NCI-H82 (cell line): Measurements from ENCODE around the gene MBNL3.
"Not testable (repeated sequence)": the region's sequence is repeated elsewhere in the genome, so short reads cannot be mapped to it uniquely, and the experiment has no call there.

Source experiments
- DNase-seq: peaks from one replicate; lab custom pipeline; 2025; lab: John Stamatoyannopoulos, UW

Gene MBNL3

DNA sequence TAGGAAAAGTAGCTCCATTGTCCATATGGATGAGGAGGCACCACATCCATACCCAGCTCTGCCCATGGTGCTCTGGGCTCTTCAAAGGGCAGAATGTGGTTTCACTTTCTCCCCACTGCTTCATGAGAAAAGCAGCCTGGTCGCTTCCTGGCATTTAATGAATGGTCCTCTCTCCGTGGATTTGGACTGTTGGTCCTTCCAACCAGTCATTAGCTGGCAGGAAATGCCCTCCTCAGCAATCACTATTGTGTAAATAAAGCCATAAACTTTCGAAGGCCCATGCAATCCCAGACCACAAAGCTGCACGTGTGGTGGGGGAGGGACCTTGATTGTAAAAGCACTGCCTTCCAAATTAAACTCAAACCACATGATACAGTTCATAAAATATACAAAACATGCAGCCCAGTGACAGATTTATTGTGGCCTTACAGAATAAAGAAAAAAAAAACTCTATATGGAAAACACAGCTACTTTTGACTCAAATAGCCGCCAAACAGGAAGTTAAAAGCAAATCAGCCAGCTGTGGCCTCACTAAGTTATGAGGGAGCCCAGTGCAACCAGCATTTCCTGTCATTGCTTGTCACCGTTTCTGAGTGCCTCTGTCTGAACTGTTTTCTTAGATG, 8.1 kb downstream of the MBNL3 start:
- DNase-seq: no peak

GRCh38 chrX:132474544-132475248, 14.1 kb downstream of the MBNL3 start:
- no peak for DNase-seq

- DNase-seq: no peak
These were observed 16.4 kb downstream of the MBNL3 start for GRCh38 chrX:132472397-132472796.

- no peak for DNase-seq
These were observed 18.0 kb downstream of the MBNL3 start for GRCh38 chrX:132470831-132471230.

- DNase-seq: no peak
These were observed 18.7 kb downstream of the MBNL3 start for GRCh38 chrX:132470179-132470578.

- DNase-seq: no peak
These were observed 20.4 kb downstream of the MBNL3 start for GRCh38 chrX:132468454-132468853.

DNA sequence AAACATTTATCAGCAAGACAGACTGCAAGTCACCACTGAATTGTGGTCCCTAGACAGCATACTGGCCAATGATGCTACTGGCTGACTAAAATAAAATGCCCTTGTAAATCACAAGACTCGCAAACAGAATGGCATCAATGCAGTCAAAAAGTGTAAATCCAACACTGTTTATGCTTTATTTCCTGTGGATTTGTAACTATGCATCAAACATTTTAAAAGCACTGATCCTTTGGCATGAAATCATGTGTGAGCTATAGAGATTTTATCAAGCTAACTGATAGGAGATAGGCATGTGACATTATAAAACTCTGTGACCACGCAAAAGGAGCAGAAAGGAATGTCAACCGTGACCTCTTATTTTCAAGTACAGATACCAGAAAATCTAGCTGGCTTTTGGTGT, 20.8 kb downstream of the MBNL3 start:
- DNase-seq: no peak

GRCh38 chrX:132467026-132467425, 21.8 kb downstream of the MBNL3 start:
- DNase-seq: no peak

GRCh38 chrX:132463411-132463810, 25.4 kb downstream of the MBNL3 start:
- DNase-seq: peak; percentile 64

- no peak for DNase-seq
These were observed 27.0 kb downstream of the MBNL3 start for GRCh38 chrX:132461886-132462285.

DNA sequence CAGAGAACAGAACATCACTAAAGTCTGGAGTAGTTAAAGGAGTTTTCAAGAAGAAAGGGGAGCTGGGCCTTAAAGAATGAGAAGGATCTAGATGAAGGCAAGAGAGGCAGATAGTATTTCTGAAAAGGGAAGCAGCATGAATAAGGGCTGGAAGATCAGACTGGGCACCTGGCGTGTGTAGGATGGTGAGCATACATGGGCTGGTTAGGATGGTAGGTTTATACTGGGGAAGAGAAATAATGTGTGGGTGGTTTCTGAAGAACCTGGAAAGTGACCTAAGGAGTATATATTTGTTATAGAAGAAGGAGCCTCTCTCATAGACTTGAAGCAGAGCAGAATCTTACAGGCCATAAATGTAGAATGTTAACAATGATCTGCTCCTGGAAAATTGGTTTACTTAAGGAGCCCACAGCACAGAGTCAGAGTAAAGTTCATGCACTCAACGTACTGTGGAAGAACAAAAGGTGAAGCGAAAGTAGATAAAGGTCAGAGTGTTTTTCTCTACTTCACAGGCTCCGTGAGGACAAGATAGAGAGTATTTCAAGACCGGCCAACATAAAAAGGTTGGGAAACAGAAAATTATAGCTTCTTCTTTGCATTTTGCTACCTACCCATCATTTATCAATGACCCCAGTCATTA, 35.8 kb downstream of the MBNL3 start:
- DNase-seq: no peak

DNA sequence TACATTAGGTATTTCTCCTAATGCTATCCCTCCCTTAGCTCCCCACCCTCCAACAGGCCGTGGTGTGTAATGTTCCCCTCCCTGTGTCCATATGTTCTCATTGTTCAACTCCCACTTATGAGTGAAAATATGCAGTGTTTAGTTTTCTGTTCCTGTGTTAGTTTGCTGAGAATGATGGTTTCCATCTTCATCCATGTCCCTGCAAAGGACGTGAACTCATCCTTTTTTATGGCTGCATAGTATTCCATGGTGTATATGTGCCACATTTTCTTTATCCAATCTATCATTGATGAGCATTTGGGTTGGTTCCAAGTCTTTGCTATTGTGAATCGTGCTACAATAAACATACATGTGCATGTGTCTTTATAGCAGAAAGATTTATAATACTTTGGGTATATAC, 42.9 kb downstream of the MBNL3 start:
- not testable (repeated sequence) for DNase-seq

- DNase-seq: no peak
These were observed 43.9 kb downstream of the MBNL3 start for GRCh38 chrX:132444936-132445335.

DNA sequence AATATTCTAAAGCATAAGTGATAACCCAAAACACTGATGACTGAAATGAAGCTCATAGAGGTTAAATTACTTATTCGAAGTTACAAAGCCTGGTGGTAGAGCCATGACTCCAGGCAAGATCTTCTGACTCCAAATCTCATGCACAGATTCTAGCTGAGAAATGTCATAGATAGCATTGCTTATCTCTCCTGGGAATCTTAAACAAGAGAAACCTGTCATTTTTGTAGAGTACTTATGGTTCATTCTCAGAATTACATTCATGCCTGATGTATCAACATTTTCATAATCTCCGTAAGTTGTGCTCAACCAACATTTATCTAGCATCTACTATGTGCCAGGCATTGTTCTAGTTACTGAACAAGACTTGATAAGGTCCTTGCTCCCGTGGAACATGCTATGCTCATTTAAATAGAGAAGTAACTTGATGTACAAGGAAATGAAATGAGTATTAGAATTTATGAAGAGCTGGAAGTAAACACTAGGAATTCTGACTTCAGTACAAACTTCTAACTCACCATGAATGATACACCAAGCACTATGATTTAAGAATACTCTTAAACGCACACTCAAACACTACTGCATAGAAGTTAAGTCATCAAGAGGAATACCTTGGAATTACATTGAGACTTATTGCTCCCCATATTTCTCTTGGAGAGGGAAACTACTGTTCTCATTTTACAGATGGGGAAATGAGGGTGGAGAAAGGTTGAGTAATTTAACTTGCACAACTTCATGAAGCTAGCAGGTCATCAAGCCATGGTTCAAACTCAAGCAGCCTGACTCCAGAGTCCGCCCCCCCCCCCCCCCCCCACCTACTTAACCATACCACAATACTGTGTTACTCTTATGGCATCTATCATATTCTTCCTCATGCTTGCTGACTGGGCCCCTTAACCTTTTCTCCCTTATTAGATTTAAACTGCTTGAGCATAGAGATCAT, 45.4 kb downstream of the MBNL3 start:
- no peak for DNase-seq

- DNase-seq: no peak
These were observed 46.1 kb downstream of the MBNL3 start for GRCh38 chrX:132442691-132443090.

DNA sequence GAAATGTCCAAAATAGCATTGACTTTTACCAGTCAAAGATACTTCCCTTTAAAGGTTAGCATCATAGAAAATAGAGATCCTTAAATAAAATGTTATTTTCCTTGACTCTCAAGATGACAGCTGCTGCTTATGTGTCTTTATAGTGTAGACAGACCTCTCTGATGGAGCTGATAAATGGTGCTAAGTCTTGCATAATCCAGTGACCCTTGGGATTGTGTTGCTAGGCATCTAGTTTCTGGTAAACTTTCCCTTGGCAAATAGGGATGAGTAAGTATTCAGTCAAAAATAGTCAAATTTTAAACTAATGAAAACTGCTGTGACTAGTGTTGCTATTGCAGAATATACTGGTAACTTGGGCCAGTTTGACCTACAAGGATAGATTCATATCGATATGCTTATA, 53.6 kb downstream of the MBNL3 start:
- DNase-seq: peak; percentile 0

GRCh38 chrX:132433551-132433950, 55.3 kb downstream of the MBNL3 start:
- DNase-seq: no peak

DNA sequence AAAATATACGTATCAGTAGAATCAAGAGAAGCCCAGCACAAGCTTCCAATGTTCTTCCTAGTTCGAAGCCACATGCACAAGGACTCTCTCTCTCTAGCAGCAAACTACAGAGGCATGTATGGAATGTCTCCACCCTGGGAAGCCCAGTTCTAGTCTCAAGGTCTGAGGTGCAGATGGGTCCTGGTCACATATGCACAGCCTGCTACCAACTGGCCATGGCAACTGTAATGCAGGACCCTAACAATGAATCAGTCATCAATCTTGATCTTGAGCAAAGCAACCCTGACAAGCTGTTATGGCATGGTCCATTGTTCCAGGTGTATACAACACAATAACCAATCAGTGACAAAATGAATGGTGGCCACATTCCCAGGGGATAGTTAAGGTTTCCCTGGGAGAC, 55.8 kb downstream of the MBNL3 start:
- no peak for DNase-seq

GRCh38 chrX:132428896-132429295, 59.9 kb downstream of the MBNL3 start:
- DNase-seq: no peak

GRCh38 chrX:132426695-132427281, 62.0 kb downstream of the MBNL3 start:
- DNase-seq: no peak

GRCh38 chrX:132425744-132426318, 63.0 kb downstream of the MBNL3 start:
- no peak for DNase-seq

DNA sequence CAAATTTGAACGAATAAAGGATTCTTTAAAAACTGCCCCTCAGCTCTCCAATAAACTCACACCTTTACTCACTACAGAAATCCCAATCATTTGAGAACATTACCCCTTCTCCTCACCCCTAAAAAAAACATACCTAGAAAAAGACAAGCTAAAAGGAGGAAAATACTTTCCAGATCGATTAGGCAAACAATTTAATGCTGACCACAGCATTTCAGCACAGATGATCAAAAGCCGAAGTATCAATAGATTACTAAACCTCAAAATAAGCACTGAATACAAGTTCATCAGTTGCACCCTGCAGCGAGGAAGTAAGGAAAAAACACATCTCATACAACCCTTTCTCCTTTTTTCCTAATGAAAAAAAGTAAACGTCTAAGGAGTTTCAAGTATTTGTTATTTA, 65.5 kb downstream of the MBNL3 start:
- no peak for DNase-seq
